Astrocyte (in vitro differentiated cells and primary cell): ENCODE data around the gene NOTCH2. TPM values are rescaled to one million over a fixed set of nuclear protein-coding genes. Genes with fewer than 3 reads are reported as not detected.
A peak's percentile ranks its signal among the peaks of the same experiment; 100 is the strongest.

Experiments used
- DNase-seq: peaks from one replicate; pipeline ENCODE4 v3.0.0-alpha.2; 2010; ENCODE audit warnings: low read depth
- FAIRE-seq: peaks from 2 replicates; lab custom pipeline; 2011; peaks lifted over from hg19 to GRCh38; lab: Jason Lieb, UNC
- H2AFZ ChIP-seq: 2 replicates; pipeline ENCODE4 v1.6.0; 2012; ENCODE audit warnings: low read depth, low read length, inconsistent platforms
- H3K27ac ChIP-seq: 2 replicates; pipeline ENCODE4 v1.5.1; 2011; ENCODE audit warnings: low read depth, low read length, inconsistent platforms
- H3K27me3 ChIP-seq: 2 replicates; pipeline ENCODE4 v1.6.0; 2011; ENCODE audit warnings: low read length, inconsistent platforms; ENCODE audit not compliant: insufficient read depth
- H3K36me3 ChIP-seq: 2 replicates; pipeline ENCODE4 v1.5.1; 2011; ENCODE audit warnings: low read length, inconsistent platforms; ENCODE audit not compliant: insufficient read depth
- H3K4me1 ChIP-seq: 2 replicates; pipeline ENCODE4 v1.5.1; 2011; ENCODE audit warnings: low read length, inconsistent platforms; ENCODE audit not compliant: insufficient read depth
- H3K4me2 ChIP-seq: 2 replicates; pipeline ENCODE4 v1.6.0; 2012; ENCODE audit warnings: low read length, inconsistent platforms
- H3K4me3 ChIP-seq: 2 replicates; pipeline ENCODE4 v1.5.1; 2011; ENCODE audit warnings: low read depth, mild to moderate bottlenecking, low read length, inconsistent platforms; ENCODE audit not compliant: insufficient read depth
- H3K79me2 ChIP-seq: 2 replicates; pipeline ENCODE4 v1.6.0; 2012; ENCODE audit warnings: mild to moderate bottlenecking, low read length, inconsistent platforms; ENCODE audit not compliant: insufficient read depth
- H3K9ac ChIP-seq: 2 replicates; pipeline ENCODE4 v1.6.0; 2012; ENCODE audit warnings: mild to moderate bottlenecking, low read length, inconsistent platforms
- H3K9me3 ChIP-seq: 2 replicates; pipeline ENCODE4 v1.5.1; 2012; ENCODE audit warnings: low read depth, mild to moderate bottlenecking, low read length, inconsistent platforms; ENCODE audit not compliant: insufficient read depth
- H4K20me1 ChIP-seq: 2 replicates; pipeline ENCODE4 v1.6.0; 2012; ENCODE audit warnings: low read length, inconsistent platforms; ENCODE audit not compliant: insufficient read depth
- H3K27ac Mint-ChIP-seq: one replicate; pipeline ENCODE4 v1.8.0; 2021; ENCODE audit warnings: mild to moderate bottlenecking, mixed read lengths; ENCODE audit not compliant: unreplicated experiment
- H3K27me3 Mint-ChIP-seq: one replicate; pipeline ENCODE4 v1.8.0; 2021; ENCODE audit warnings: low read depth, mixed read lengths; ENCODE audit not compliant: unreplicated experiment
- H3K36me3 Mint-ChIP-seq: one replicate; pipeline ENCODE4 v1.8.0; 2021; ENCODE audit warnings: low read depth, mixed read lengths; ENCODE audit not compliant: unreplicated experiment
- H3K4me1 Mint-ChIP-seq: one replicate; pipeline ENCODE4 v1.8.0; 2021; ENCODE audit warnings: low read depth, mixed read lengths; ENCODE audit not compliant: unreplicated experiment
- H3K4me3 Mint-ChIP-seq: one replicate; pipeline ENCODE4 v1.8.0; 2021; ENCODE audit warnings: mild to moderate bottlenecking, moderate library complexity, mixed read lengths; ENCODE audit not compliant: unreplicated experiment
- H3K9me3 Mint-ChIP-seq: one replicate; pipeline ENCODE4 v1.8.0; 2021; ENCODE audit warnings: mild to moderate bottlenecking, mixed read lengths; ENCODE audit not compliant: unreplicated experiment
- CTCF ChIP-seq: IDR thresholded peaks from 2 replicates; pipeline ENCODE4 v1.5.1; 2011; ENCODE audit warnings: low read depth, mild to moderate bottlenecking, inconsistent platforms, low read length, moderate library complexity; ENCODE audit not compliant: insufficient read depth
- EZH2 ChIP-seq: IDR thresholded peaks from 2 replicates; pipeline ENCODE4 v1.6.1; 2012; ENCODE audit warnings: mild to moderate bottlenecking, low read length, inconsistent platforms; ENCODE audit not compliant: insufficient read depth
- total RNA-seq: library from RNA; stranded (reverse); gene quantifications from 2 replicates; pipeline ENCODE4 v1.2.1, GENCODE V29; 2021

The NOTCH2 gene
- total RNA-seq, 1 donor from 2014 or later = 194 TPM

- FAIRE-seq (no peak), DNase-seq (peak; percentile 53)
- no peak overlapping the region for H3K9ac ChIP-seq
- H3K27me3 ChIP-seq = no peaks in the 10 kb centered on the region
- H3K79me2 ChIP-seq = peaks cover 6% of the 10 kb centered on the region
- no peaks in the 10 kb centered on the region for H3K9me3 ChIP-seq
- Mint-ChIP-seq H3K9me3 (no peaks in the 10 kb centered on the region), H3K36me3 (peaks cover 23% of the 10 kb centered on the region), H3K27me3 (no peaks in the 10 kb centered on the region), H3K4me3 (no peak overlapping the region), H3K27ac (no peak overlapping the region), H3K4me1 (peaks cover 34% of the 10 kb centered on the region)
- no peak overlapping the region for H2AFZ ChIP-seq
- H3K36me3 ChIP-seq = peaks cover 47% of the 10 kb centered on the region
- no peak for TF ChIP-seq EZH2
- H3K27ac ChIP-seq = no peak overlapping the region
- H3K4me2 ChIP-seq = no peak overlapping the region
- H3K4me1 ChIP-seq = peaks cover 30% of the 10 kb centered on the region
- peaks cover 24% of the 10 kb centered on the region for H4K20me1 ChIP-seq
- no peak overlapping the region for H3K4me3 ChIP-seq
Observed at GRCh38 chr1:119962296-119962968, 107.0 kb downstream of the NOTCH2 start.

- no peak overlapping the region for H3K4me2 ChIP-seq
- H3K79me2 ChIP-seq = peaks cover 6% of the 10 kb centered on the region
- H3K4me3 ChIP-seq = no peak overlapping the region
- peaks cover 23% of the 10 kb centered on the region for H3K4me1 ChIP-seq
- H3K36me3 ChIP-seq = peaks cover 37% of the 10 kb centered on the region
- TF ChIP-seq EZH2 (no peak), CTCF (no peak)
- no peaks in the 10 kb centered on the region for H3K27me3 Mint-ChIP-seq
- H3K36me3 Mint-ChIP-seq = peaks cover 20% of the 10 kb centered on the region
- H3K27ac Mint-ChIP-seq = no peak overlapping the region
- no peak overlapping the region for H3K4me3 Mint-ChIP-seq
- H3K9ac ChIP-seq = no peak overlapping the region
- H3K9me3 Mint-ChIP-seq = no peaks in the 10 kb centered on the region
- no peaks in the 10 kb centered on the region for H3K9me3 ChIP-seq
- H3K27me3 ChIP-seq = no peaks in the 10 kb centered on the region
- H4K20me1 ChIP-seq = peaks cover 20% of the 10 kb centered on the region
- no peak overlapping the region for H3K27ac ChIP-seq
- peaks cover 22% of the 10 kb centered on the region for H3K4me1 Mint-ChIP-seq
- FAIRE-seq (no peak), DNase-seq (no peak)
- no peak overlapping the region for H2AFZ ChIP-seq
Observed at GRCh38 chr1:119960501-119960900, 109.0 kb downstream of the NOTCH2 start.

GRCh38 chr1:119959268-119960220 lies 109.9 kb downstream of the NOTCH2 start:
- no peak overlapping the region for H3K4me3 Mint-ChIP-seq
- FAIRE-seq (no peak), DNase-seq (no peak)
- Histone ChIP-seq H3K36me3 (peaks cover 46% of the 10 kb centered on the region), H3K9ac (no peak overlapping the region), H3K4me2 (peak overlapping the region; percentile 2), H3K27ac (peak overlapping the region; percentile 38), H3K4me3 (no peak overlapping the region), H4K20me1 (peaks cover 18% of the 10 kb centered on the region), H3K4me1 (peaks cover 16% of the 10 kb centered on the region), H3K9me3 (no peaks in the 10 kb centered on the region), H3K27me3 (no peaks in the 10 kb centered on the region), H3K79me2 (peaks cover 6% of the 10 kb centered on the region), H2AFZ (no peak overlapping the region)
- peaks cover 13% of the 10 kb centered on the region for H3K4me1 Mint-ChIP-seq
- H3K9me3 Mint-ChIP-seq = no peaks in the 10 kb centered on the region
- TF ChIP-seq CTCF = no peak
- no peak for TF ChIP-seq EZH2
- no peak overlapping the region for H3K27ac Mint-ChIP-seq
- peaks cover 20% of the 10 kb centered on the region for H3K36me3 Mint-ChIP-seq
- no peaks in the 10 kb centered on the region for H3K27me3 Mint-ChIP-seq
